HuH-7 (cell line): ENCODE data around the gene HMX1.

ENCODE experiments used
- DNase-seq: peaks from one replicate; pipeline ENCODE4 v3.0.0; 2011; ENCODE audit warnings: low spot score

Gene HMX1

GRCh38 chr4:8855818-8856245, 15.8 kb downstream of the HMX1 start:
- DNase-seq: no peak

- DNase-seq: no peak
Measured at GRCh38 chr4:8854931-8855330, 16.7 kb downstream of the HMX1 start.

- DNase-seq: no peak
Measured at GRCh38 chr4:8854016-8854415, 17.6 kb downstream of the HMX1 start.

DNA sequence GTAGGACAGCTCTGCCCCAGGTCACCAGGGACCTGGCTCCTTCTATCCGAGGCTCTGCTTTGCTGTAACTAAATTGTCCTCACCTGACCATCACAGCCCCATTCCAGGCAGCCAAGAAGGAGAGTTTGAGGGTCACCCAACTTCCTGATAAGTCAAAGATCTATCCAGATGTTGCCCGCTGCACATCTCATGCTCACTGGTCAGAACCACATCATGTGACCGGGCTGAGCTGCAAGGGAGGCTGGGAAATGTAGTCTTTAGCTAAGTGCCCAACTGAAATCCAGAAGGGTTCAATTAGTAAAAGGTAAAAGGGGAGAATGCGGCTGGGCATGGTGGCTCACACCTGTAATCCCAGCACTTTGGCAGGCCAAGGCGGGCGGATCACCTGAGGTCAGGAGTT, 18.4 kb downstream of the HMX1 start:
- DNase-seq: no peak

GRCh38 chr4:8852118-8852704, 19.4 kb downstream of the HMX1 start:
- DNase-seq: no peak

GRCh38 chr4:8851321-8852117, 20.1 kb downstream of the HMX1 start:
- DNase-seq: no peak

DNA sequence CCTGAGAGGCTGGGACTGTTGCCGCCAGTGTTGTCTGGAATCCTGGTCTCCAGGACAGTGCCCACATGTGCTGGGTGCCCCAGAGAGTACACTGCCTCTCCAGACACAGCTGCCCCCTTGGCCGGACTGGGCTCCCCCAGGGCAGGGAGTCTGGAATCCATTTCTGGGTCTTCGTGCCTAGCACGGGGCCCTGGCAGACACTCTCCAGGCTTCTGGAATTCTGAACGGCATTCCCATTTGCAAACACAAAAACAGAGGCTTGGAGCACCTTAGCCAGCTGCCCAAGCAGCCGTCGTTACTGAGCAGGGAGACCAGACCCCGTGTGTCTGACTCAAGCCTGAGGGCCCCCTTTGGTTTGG, 20.8 kb downstream of the HMX1 start:
- no peak for DNase-seq

- DNase-seq: no peak
Measured at GRCh38 chr4:8850074-8850829, 21.4 kb downstream of the HMX1 start.

DNA sequence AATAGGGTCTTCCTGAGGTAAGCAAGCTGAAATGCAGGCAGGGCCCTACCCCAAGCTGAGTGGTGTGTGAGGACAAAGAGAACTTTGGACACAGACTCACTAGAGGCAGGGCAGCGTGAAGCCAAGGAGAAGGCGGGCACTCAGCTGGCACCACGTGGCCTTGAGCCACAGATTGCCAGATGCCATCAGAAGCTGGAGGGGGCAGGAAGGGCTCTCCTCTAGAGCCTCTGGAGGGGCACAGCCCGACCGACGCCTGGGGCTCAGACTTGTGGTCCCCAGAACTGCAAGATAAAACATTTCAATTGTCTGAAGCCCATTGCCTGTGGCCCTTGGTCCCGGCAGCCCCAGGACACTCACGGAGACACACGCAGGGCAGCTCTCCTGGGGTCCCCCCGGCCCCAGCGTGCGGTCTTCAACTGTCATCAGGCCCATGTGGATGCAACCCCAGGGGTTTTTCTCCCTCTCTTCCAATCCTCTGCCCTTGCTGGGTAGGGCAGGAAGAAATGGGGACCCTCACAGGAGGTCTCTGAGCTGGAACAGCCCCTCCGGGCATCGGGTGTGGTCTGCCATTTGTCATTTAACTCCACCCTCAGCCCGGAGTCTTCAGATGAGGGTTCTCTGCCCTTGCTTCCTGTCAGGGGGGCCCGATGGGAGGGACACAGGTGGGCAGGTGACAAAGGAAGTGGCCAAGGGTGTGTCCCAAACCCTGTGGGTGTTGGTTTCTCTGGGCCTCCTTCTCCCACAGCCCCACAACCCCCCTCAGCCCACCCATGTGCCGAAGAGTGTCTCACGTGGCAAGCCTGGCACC, 22.2 kb downstream of the HMX1 start:
- DNase-seq: no peak

DNA sequence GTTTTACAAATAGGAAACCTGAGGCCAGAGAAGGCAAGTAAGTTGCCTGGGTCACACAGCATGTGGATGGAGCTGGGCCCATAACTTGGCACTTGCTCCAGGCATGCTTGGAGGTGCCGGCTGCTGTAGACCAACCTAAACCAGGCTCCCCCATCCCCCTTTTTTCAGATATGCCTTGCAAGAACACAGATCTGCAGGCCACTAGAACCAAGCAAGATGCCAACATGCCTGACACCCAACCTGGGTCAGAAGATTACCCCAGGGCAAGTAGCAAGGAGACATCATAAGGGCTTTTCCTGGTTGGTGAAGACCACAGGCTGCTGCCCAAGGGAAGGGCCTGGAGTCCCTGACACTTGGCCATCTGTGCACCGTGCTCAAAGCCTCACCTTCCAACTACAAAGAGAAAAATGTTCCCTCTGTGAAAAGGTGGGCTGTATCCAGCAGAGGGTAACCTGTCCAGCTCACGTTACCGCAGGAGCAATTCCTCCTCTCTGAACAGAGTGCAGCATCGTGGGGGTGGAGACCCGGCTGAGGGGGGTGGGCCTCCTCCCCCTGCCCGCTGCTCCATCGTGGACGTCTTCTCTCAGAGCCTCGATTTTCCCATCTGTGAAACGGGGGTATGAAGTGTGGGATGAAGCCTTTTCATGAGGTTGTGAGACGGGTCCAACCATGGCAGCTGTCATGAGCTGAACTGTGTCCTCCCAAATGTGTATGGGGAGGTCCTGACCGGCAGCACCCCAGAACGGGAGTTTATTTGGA, 23.0 kb downstream of the HMX1 start:
- no peak for DNase-seq

- no peak for DNase-seq
Measured at GRCh38 chr4:8847764-8848163, 23.9 kb downstream of the HMX1 start.

DNA sequence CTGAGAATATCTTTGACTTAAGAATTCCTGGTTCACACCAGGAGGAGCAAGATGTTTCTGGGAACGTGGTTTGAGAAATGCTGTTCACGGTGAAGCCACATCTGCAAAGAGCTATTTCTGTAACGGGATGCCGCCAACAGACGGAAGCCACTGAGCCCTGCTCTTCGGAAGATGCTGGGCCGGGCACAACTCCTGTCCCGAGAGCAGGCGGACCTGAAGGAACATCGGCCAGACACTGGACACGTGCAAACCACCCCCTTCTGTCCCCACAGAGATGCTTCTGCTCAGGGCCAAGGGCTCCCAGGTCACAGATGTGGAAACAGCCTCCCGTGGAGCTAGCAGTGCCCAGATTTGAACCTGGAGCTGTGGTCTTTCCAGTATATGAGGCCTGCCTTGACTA, 24.3 kb downstream of the HMX1 start:
- DNase-seq: no peak

GRCh38 chr4:8846826-8847225, 24.8 kb downstream of the HMX1 start:
- DNase-seq: no peak

DNA sequence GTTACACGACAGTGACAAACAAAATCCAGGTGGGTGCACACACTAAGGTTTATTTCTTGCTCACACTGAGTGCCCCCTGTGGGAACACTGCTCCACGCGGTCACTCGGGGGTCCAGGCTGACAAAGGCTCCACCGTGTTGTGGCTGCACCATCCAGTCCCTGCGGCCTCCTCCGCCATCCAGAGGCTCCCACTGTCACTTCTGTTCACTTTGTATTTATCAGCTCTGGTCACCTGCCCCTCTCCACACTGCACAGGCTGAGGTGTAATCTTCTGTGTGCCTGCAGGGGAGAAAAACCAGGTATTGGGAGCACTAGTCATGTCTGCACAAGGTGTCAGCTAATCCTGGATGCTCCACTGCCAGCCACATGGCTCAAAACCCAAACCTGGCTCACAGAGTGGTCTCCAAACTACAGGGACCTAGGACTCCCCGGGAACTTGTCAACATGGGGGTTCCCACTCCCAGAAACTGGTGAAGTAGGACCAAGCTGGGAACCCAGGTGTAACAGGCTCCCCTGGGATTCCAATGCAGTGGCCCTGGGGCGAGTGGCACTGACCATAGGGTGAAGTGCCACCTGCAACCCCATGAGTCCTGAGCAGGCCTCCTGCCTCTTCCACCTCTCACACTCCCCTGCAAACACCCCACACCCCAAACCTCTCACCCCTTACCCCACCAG, 25.5 kb downstream of the HMX1 start:
- no peak for DNase-seq

- DNase-seq: no peak
Measured at GRCh38 chr4:8844976-8845690, 26.5 kb downstream of the HMX1 start.

DNA sequence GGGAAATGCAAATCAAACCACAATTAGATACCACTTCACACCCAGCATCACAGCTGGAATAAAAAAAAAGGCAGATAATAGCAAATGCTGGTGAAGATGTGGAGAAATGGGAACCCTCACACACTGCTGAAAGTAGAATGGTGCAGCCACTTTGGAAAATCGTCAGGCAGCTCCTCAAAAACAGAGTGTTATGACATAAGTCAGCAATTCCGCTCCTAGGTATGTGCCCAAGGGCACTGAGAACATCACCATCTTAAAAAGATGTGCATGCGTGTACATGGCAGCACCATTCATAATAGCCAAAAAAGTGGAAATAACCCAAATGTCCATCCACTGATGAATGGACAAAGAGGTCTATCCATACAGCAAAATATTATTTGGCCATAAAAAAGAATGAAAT, 28.0 kb downstream of the HMX1 start:
- DNase-seq: no peak

- DNase-seq: no peak
Measured at GRCh38 chr4:8842614-8843013, 29.0 kb downstream of the HMX1 start.

DNA sequence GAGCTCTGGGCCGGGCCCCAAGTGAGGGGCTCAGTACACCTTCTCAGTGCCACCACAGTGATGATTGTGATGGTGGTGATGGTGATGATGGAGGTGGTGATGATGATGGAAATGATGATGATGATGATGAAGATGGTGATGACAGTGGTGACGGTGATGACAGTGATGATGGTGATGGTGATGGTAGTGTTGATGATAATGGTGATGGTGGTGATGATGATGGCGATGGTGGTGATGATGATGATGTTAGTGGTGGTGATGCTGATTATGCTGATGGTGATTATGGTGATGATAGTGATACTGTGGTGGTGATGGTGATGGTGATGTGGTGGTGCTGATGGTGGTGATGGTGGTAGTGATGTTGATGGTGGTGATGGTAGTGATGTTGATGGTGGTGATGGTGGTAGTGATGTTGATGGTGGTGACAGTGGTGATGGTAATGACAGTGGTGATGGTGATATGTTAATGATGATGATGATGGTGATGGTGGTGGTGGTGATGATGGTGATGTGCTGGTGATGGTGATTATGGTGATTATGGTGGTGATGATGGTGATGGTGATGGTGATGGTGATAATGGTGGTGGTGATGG, 29.9 kb downstream of the HMX1 start:
- no peak for DNase-seq

DNA sequence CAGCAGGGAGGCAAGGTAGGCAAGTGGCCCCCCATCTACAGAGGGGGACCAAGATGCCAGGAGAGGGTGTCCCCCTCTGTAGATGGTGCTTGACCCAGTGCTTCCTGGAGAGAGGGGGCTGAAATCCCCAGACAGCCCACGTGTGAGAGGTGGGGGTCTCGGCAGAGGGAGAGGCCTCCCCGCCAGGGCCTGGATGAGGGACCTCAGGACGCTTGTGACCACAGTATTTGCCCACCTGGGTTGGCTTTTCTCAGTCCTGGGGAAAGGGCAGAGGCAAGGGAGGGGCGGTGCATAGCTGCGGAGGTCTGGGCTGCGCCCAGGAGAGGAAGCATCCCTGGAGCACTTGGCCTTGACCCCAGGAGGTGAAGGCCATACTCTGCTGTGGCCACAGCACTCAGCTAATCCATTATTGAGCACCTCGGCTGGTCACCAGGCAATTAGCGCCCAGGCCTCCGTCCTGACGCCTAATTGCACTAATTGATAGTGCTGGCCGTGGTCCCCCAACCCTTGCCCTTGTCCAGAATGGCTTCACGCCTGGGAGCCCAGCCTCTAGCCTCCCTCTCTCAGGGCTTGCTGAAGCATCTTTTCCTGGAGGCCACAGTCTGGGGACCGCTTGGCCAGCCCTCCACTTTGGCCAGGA, 30.7 kb downstream of the HMX1 start:
- no peak for DNase-seq
